Epidermal melanocyte (primary cell): ENCODE measurements around the gene SSR2.

Experiments used
- DNase-seq: peaks from one replicate; pipeline ENCODE4 v3.0.0; 2011; ENCODE audit warnings: low spot score; ENCODE audit not compliant: insufficient read length

Gene SSR2

GRCh38 chr1:156020293-156021092 lies at the start of gene SSR2:
TSS of gene SSR2 (minus strand) at chr1:156020951. CDS start at chr1:156020167, 784 bp downstream.
- DNase-seq, result peak; percentile 99

- peak; percentile 13 for DNase-seq
These were observed 49.8 kb upstream of the SSR2 start for GRCh38 chr1:156070548-156070947.

DNA sequence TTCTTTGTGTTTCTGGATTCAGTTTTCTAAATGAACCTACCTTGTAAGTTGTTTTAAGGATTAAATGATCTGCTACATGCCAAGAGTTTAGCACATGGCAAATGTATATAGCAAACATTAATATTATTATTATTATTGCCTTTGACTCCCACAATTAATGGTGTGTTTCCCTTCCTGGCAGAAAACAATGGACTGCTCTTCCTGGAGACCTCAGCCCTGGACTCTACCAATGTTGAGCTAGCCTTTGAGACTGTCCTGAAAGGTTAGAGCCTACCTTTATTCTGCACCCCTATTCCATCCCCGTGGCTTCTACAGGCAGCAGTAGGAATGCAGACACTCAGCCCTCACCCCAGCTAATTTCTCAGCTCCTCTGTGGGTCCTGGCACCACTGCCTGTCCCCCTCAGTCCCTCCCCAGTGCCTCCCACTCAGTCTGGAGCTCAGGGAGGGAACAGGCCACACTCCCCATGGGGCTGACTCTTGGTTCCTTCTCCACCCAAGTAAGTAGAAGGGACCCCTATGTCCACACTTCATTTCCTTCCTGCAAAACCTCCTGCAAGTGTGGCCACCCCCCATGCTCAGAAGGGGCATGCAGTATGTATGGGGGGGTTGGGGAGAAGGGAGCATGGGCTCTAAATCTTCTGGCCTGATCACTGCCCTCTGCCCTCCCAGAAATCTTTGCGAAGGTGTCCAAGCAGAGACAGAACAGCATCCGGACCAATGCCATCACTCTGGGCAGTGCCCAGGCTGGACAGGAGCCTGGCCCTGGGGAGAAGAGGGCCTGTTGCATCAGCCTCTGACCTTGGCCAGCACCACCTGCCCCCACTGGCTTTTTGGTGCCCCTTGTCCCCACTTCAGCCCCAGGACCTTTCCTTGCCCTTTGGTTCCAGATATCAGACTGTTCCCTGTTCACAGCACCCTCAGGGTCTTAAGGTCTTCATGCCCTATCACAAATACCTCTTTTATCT lies 49.0 kb upstream of the SSR2 start:
- no peak for DNase-seq

GRCh38 chr1:156067262-156067661 lies 46.5 kb upstream of the SSR2 start:
- no peak for DNase-seq

DNA sequence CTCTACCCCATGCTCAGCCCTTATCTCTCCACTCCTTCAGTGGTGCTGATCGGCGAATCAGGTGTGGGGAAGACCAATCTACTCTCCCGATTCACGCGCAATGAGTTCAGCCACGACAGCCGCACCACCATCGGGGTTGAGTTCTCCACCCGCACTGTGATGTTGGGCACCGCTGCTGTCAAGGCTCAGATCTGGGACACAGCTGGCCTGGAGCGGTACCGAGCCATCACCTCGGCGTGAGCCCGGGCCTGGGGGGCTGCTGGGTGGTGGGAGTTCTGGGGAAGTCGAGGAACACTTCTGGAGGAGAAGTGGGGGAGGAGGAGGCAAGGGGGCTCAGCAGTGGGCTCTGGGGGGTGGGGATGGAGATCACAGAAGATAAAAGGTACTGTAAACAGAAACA lies 45.1 kb upstream of the SSR2 start:
- DNase-seq, result no peak

DNA sequence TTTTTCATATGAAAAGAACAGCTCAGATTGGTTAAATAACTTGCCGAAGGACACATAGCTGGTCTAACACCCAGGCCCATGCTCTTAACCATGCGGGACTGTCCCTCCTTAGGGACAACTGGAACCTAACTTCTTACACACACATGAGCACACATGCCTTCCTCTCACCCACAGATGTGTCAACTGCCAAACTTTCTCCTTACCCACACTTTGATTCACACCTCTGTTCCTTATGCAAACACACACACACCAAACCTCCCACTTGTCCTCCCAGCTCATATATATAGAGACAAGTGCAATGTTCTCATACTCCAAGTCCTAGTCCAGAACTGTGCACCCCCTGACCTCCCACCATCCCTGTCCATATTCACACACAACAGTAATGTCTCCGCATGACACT lies 44.5 kb upstream of the SSR2 start:
- DNase-seq, result no peak

DNA sequence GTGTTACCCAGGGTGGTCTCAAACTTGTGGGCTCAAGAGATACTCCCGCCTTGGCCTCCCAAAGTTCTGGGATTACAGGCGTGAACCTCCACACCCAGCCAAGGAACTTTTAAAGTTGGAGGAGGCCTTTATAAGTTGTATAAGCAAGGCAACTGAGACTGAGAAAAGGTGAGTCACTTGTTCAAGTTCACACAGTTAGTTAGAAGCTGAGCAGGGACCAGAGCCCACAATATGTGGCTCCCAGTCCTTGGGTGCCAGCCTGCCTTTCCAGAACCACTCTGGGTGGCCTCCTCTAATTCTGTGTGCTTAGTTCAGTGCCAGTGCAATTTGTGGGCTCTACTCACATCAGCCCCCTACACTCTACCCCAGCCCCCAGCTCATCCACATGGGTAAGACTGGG lies 43.9 kb upstream of the SSR2 start:
- no peak for DNase-seq

DNA sequence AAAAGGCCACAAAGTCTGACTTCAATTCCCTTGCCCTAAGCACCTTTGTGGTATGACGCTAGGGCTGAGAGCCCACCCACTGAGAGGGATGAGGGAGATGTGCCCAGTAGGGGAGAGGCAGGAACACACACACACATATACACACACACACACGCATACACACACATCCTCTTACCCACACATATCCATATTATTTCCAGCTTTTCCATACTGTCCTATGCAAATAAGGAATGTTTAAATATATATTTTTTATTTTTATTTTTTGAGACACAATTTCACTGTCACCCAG lies 43.2 kb upstream of the SSR2 start:
- DNase-seq, result no peak

DNA sequence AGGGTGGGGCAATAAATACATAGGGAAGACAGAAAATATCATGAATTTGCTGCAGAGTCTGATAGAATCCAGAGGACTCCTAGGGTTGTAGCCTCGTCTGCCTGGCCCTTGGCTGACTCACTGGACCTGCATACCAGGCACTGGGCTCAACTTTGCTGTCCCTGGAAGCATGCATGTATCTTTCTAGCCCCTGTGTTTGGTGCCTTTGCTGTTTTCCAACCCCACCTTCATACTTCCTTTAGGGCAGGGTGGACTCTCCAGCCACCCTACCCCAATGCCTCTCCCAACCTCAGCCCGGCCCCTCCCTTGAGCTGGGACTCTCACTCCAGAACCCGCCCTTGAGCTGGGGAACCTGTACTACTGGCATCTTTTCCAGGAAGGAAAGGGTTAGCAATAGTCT lies 41.4 kb upstream of the SSR2 start:
- DNase-seq, result no peak

DNA sequence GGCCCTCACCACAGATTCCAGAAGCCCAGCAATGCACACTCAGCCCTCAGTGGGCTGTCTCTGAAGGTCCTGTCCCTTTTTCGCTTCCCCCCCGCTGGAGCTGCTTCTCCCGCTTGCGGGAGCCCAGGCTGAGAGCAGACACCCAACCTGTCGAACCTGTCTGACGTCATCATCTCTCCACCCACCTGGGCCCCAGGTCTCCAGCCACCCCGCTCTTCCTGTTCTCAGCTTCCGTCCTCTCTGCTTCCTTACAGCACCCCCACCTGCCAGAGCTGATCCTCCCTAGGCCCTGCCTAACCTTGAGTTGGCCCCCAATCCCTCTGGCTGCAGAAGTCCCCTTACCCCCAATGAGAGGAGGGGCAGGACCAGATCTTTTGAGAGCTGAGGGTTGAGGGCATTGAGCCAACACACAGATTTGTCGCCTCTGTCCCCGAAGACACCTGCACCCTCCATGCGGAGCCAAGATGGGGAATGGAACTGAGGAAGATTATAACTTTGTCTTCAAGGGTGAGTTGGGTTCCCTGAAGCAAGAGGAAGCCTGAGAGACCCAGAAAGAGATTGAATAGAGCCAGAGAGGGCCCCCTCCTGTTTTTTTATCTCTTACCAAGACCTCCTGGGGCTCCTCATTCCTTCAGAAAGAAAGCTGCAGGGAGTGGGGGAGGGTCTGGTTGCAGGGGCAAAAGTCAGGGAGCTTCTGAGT lies 40.3 kb upstream of the SSR2 start, which contains the start of gene RAB25:
Gene RAB25, plus strand, starts transcription at position 224 of the 700 bp plus-strand sequence. Its CDS starts 241 bp downstream, at position 465.
- DNase-seq, result no peak

GRCh38 chr1:156056326-156056849 lies 35.6 kb upstream of the SSR2 start:
- DNase-seq, result no peak

GRCh38 chr1:156055281-156056048 lies 34.7 kb upstream of the SSR2 start:
- no peak for DNase-seq

- DNase-seq, result peak; percentile 94
These were observed 33.9 kb upstream of the SSR2 start, which contains the start of gene LAMTOR2 for GRCh38 chr1:156054500-156055280. TSS of gene LAMTOR2 (plus strand) at chr1:156054782. CDS start at chr1:156054890, 108 bp downstream.

GRCh38 chr1:156053768-156054499 lies 33.2 kb upstream of the SSR2 start, which contains the start of gene UBQLN4:
TSS of gene UBQLN4 (minus strand) at chr1:156053798. CDS start at chr1:156053701, 97 bp downstream.
- DNase-seq, result peak; percentile 77

- DNase-seq, result peak; percentile 63
These were observed 32.4 kb upstream of the SSR2 start for GRCh38 chr1:156052862-156053767.

GRCh38 chr1:156051011-156051725 lies 30.4 kb upstream of the SSR2 start:
- DNase-seq, result no peak

- DNase-seq, result no peak
These were observed 29.6 kb upstream of the SSR2 start for GRCh38 chr1:156050376-156050775.
